Mucosa of descending colon (tissue), 3 donors: ENCODE data around the gene SH3GL2. TPM values are rescaled to one million over a fixed set of nuclear protein-coding genes. Genes with fewer than 3 reads are reported as not detected.

Experiments
- ATAC-seq: fragments of 200-7000 bp; cut with Tn5 transposase; one replicate; pipeline ENCODE4 v1.9.1; 2020; ENCODE audit warnings: mild to moderate bottlenecking, moderate library complexity
- DNase-seq, 3 donors: peaks; one replicate each; pipeline ENCODE4 v3.0.0-alpha.2; 2020
- H3K36me3 ChIP-seq: fragments of 200-600 bp; one replicate; pipeline ENCODE4 v1.8.0; 2021; ENCODE audit warnings: low read depth, mild to moderate bottlenecking
- H3K4me1 ChIP-seq: fragments of 200-600 bp; one replicate; pipeline ENCODE4 v1.8.0; 2021; ENCODE audit warnings: low read depth, mild to moderate bottlenecking
- H3K4me3 ChIP-seq: fragments of 200-600 bp; one replicate; pipeline ENCODE4 v1.8.0; 2021; ENCODE audit warnings: mild to moderate bottlenecking
- H3K9me3 ChIP-seq: fragments of 200-600 bp; one replicate; pipeline ENCODE4 v1.8.0; 2021; ENCODE audit warnings: mild to moderate bottlenecking
- intact Hi-C, 2 donors: fragments of 100-400 bp; cut with DNase I in 1 of 2; cut with micrococcal nuclease in 1 of 2; formaldehyde crosslinking; loops; one replicate each; pipeline versions ENCODE4 v1.11.0 to v1.11.1; 2022; cut with DNase I, micrococcal nuclease
- long read RNA-seq, 2 donors: library from polyadenylated mRNA; unstranded; transcript quantifications; one replicate each; pipeline ENCODE4 v2.0.0, GENCODE V29; 2019 to 2021
- total RNA-seq, 3 donors: library from RNA; stranded (reverse); fragmentation: NEBNext Ultra II Directional in 2 of 3; extraction: Animal tissue kit (Norgen Biotek cat#: 25700) in 2 of 3; gene quantifications; one replicate each; pipeline versions ENCODE4 v1.2.1 to v1.2.4, GENCODE V29; 2021 to 2023
- TF ChIP-seq, protein P1 (sequence below): fragments of 200-600 bp; IDR thresholded peaks from one replicate; pipeline ENCODE4 v1.8.0; 2022; ENCODE audit warnings: antibody characterized with exemption, mild to moderate bottlenecking
- donor health status: DM: no; HTN: no; CAD: no; lungs with moderate emphysema.
- donor health status: DM: no; HTN: no; CAD: no.
- donor health status: DM: no; HTN: yes; CAD: no.

Gene SH3GL2
- total RNA-seq = under 1 TPM; 0.38 to 0.73 (median 0.63) TPM
- long read RNA-seq, donor 1, partial matches to known transcripts = 1 of 1 reads
- long read RNA-seq, donor 1, other reads (novel, unspliced or antisense) = 0 of 1 reads
- long read RNA-seq, donor 2 = 0 reads

DNA sequence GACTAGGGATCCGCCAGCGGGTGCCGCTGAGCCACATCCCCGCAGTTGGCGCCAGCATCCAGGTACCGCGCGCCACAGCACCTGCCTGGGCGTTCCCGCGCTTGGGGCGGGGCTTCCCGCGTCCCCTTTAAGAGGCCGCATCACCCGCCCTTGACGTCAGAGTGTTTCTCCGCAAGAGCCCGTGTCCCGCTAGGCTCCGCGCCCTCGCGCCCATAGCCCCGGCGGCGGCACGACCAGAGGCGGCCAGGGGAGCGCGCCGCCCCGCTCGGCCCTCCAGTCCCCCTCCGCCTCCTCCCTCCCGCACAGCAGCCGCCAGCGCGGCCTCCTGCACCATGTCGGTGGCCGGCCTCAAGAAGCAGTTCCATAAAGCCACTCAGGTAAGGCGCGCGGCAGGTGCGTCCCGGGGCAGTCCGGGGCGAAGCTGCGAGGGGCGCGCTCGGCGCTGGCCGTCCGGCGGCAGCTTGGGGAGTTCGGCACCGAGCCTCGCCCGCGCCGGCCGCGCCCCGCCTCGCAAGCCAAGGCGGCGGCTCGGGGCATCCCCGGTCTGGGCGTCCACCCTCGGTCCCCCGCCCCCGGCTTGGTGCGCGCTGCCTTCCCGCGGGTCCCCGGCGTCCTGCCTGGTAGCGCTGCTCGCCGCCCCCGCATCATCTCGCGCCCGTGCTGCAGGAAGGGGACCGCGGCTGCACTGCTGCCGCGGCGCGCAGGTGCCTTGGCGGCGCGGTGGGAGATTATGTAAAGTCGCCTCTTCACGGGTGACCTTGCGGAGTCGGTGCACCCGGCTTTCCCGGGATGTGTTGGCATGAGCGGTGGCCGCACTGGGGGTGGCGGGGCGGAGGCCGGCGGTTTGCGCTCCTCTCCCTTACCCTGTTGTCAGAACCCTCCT, at the start of gene SH3GL2:
Gene SH3GL2, plus strand, starts transcription at position 156 of the 883 bp plus-strand sequence.
- intact Hi-C loops = no loop called here
- TF ChIP-seq, protein P1, sequence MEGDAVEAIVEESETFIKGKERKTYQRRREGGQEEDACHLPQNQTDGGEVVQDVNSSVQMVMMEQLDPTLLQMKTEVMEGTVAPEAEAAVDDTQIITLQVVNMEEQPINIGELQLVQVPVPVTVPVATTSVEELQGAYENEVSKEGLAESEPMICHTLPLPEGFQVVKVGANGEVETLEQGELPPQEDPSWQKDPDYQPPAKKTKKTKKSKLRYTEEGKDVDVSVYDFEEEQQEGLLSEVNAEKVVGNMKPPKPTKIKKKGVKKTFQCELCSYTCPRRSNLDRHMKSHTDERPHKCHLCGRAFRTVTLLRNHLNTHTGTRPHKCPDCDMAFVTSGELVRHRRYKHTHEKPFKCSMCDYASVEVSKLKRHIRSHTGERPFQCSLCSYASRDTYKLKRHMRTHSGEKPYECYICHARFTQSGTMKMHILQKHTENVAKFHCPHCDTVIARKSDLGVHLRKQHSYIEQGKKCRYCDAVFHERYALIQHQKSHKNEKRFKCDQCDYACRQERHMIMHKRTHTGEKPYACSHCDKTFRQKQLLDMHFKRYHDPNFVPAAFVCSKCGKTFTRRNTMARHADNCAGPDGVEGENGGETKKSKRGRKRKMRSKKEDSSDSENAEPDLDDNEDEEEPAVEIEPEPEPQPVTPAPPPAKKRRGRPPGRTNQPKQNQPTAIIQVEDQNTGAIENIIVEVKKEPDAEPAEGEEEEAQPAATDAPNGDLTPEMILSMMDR = no peak
- ATAC-seq = peak; percentile 96
- no peaks in the 10 kb centered on the region for H3K36me3 ChIP-seq
- DNase-seq = peak; percentile 72 to 73 (median 72)
- peaks cover 12% of the 10 kb centered on the region for H3K4me1 ChIP-seq
- no peaks in the 10 kb centered on the region for H3K9me3 ChIP-seq
- no peak within 1 kb of the TSS for H3K4me3 ChIP-seq

- DNase-seq (peak in 1 of 3 donors; percentile 77), ATAC-seq (peak; percentile 54)
- H3K9me3 ChIP-seq = no peaks in the 10 kb centered on the region
- TF ChIP-seq, protein P1 = no peak
- intact Hi-C loops = loop anchor here in 1 of 2 donors (5.0 kb wide), 1 partner anchor 271 kb away; no protein-coding TSS in a partner anchor
- no peak overlapping the region for H3K4me3 ChIP-seq
- H3K36me3 ChIP-seq = no peaks in the 10 kb centered on the region
- no peaks in the 10 kb centered on the region for H3K4me1 ChIP-seq
Observed at GRCh38 chr9:17531642-17532254, 47.1 kb upstream of the SH3GL2 start.

DNA sequence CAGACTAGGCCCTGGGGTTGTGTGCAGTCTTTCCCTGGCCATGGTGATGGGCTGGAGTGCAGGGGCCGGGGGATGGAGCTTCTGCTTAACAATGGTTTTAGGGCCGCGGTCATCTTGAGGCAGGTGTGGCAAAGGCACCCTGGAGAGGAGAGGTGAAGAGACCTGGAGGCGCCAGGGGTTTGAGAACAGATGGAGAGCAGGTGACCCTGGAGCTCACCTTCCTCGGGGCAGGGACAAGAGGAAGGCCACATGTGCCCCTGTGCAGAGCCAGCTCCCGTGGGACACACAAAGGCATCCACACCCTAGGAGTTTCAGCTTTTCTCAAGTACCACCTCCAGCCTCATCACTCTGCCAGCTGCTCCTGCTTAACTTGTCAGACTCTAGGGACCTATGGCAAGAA, 46.4 kb upstream of the SH3GL2 start:
- DNase-seq (no peak), ATAC-seq (no peak)
- Histone ChIP-seq H3K4me1 (no peaks in the 10 kb centered on the region), H3K4me3 (no peak overlapping the region), H3K36me3 (no peaks in the 10 kb centered on the region), H3K9me3 (no peaks in the 10 kb centered on the region)
- intact Hi-C loops = loop anchor here in 1 of 2 donors (5.0 kb wide), 1 partner anchor 270 kb away; no protein-coding TSS in a partner anchor
- TF ChIP-seq, protein P1 = no peak

DNA sequence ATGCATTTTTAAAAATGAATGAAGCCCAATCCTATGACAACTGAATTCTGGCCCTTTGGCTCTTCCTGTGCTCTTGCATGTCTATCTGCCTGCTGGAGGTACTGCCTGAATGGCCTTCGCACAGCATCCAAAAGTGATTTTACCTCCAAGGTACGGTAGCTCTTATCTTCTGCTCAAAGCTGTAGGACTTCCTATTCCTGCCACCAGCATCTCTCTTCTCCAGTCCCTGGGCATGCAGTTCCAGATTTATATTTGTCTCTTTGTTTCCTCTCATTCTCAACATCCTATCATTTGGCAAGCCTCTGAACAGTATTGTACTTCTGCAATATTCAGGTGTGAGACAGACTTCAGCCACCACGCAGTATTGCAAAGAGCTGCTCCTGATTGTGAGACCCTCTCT, 43.7 kb upstream of the SH3GL2 start:
- DNase-seq (no peak), ATAC-seq (no peak)
- Histone ChIP-seq H3K4me3 (no peak overlapping the region), H3K9me3 (no peaks in the 10 kb centered on the region), H3K36me3 (no peaks in the 10 kb centered on the region), H3K4me1 (no peaks in the 10 kb centered on the region)
- intact Hi-C loops = no loop called here
- TF ChIP-seq, protein P1 = no peak

DNA sequence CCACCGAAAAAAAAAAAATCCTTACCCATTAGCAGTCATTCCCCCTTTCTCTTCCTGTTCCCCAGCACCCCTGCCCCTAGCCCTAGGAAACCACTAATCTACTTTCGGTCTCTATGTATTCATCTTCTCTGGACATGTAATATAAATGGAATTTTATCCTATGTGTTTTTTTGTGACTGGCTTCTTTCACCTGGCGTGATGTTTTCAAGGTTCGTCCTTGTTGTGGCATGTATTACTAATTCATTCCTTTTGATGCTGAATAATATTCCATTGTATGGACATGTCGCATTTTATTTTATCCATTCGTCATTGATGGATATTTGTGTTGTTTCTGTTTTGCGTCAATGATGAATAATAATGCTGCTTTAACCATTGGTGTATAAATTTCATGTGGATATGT, 42.8 kb upstream of the SH3GL2 start:
- TF ChIP-seq, protein P1 = no peak
- Histone ChIP-seq H3K4me3 (no peak overlapping the region), H3K9me3 (no peaks in the 10 kb centered on the region), H3K36me3 (no peaks in the 10 kb centered on the region), H3K4me1 (no peaks in the 10 kb centered on the region)
- ATAC-seq (no peak), DNase-seq (no peak)
- intact Hi-C loops = no loop called here
